NB4 (cell line): Measurements from ENCODE around the gene P2RY11.

Experiments
- DNase-seq: peaks from one replicate; pipeline ENCODE4 v3.0.0; 2010; ENCODE audit warnings: low read depth
- H3K4me3 ChIP-seq: one replicate; pipeline ENCODE4 v1.5.1; 2011; ENCODE audit warnings: mild to moderate bottlenecking, low read depth, low read length, moderate library complexity
- CTCF ChIP-seq: IDR thresholded peaks from one replicate; pipeline ENCODE4 v1.5.1; 2012; ENCODE audit warnings: low read depth, low read length
- MAX ChIP-seq: IDR thresholded peaks from 2 replicates; pipeline ENCODE4 v1.6.1; 2011; ENCODE audit warnings: low read depth, low read length
- MYC ChIP-seq: IDR thresholded peaks from 2 replicates; pipeline ENCODE4 v1.6.1; 2011; ENCODE audit warnings: low read depth, low read length
- POLR2A ChIP-seq: IDR thresholded peaks from 2 replicates; pipeline ENCODE4 v1.6.1; 2011; ENCODE audit warnings: mild to moderate bottlenecking; ENCODE audit not compliant: insufficient read length; ENCODE audit errors: extremely low read depth

P2RY11 gene

GRCh38 chr19:10096615-10096963, 14.9 kb upstream of the P2RY11 start:
- no peak for DNase-seq
- TF ChIP-seq CTCF = no peak
- no peak for TF ChIP-seq MAX
- no peak for TF ChIP-seq MYC
- no peak for TF ChIP-seq POLR2A
- H3K4me3 ChIP-seq = peak overlapping the region; percentile 48

GRCh38 chr19:10100163-10100785, 11.2 kb upstream of the P2RY11 start:
- TF ChIP-seq MYC (no peak), POLR2A (no peak), MAX (no peak), CTCF (no peak)
- H3K4me3 ChIP-seq = no peak overlapping the region
- peak; percentile 24 for DNase-seq

GRCh38 chr19:10102787-10103236, 8.7 kb upstream of the P2RY11 start:
- DNase-seq = peak; percentile 70
- no peak overlapping the region for H3K4me3 ChIP-seq
- TF ChIP-seq MAX (0 out of 2 replicates have a peak, but pooled peaks have one; percentile 53), MYC (peak; percentile 68), CTCF (no peak), POLR2A (no peak)

GRCh38 chr19:10104130-10104513, 7.4 kb upstream of the P2RY11 start:
- H3K4me3 ChIP-seq = no peak overlapping the region
- TF ChIP-seq POLR2A (no peak), MYC (no peak), MAX (no peak), CTCF (no peak)
- DNase-seq = no peak

GRCh38 chr19:10104665-10105508, 6.6 kb upstream of the P2RY11 start:
- DNase-seq = peak; percentile 66
- no peak overlapping the region for H3K4me3 ChIP-seq

More at GRCh38 chr19:10104665-10105508, 6.6 kb upstream of the P2RY11 start:
- TF ChIP-seq MAX (peak; percentile 66; the same call in 1 of the 2 replicates), CTCF (no peak), POLR2A (peak; percentile 15), MYC (no peak; the same call in 1 of the 2 replicates)
